Nephron (organoid): ENCODE data around the gene FILIP1L.
A peak's percentile ranks its signal among the peaks of the same experiment; 100 is the strongest.
"Not testable (repeated sequence)": the region's sequence is repeated elsewhere in the genome, so short reads cannot be mapped to it uniquely, and the experiment has no call there.

Experiments used
- H3K27ac Mint-ChIP-seq, 3 experiments: 2 replicates each; pipeline ENCODE4 v1.8.0; 2020; ENCODE audit warnings: mixed read lengths in 3 of 3, mild to moderate bottlenecking in 2 of 3, moderate library complexity in 1 of 3
- H3K27me3 Mint-ChIP-seq: 2 replicates; pipeline ENCODE4 v1.8.0; 2021; ENCODE audit warnings: low read depth, mild to moderate bottlenecking, moderate library complexity, mixed read lengths
- H3K36me3 Mint-ChIP-seq: 2 replicates; pipeline ENCODE4 v1.8.0; 2020; ENCODE audit warnings: low read depth, mixed read lengths
- H3K4me1 Mint-ChIP-seq: 2 replicates; pipeline ENCODE4 v1.8.0; 2020; ENCODE audit warnings: mixed read lengths
- H3K4me3 Mint-ChIP-seq, 3 experiments: 2 replicates each; pipeline ENCODE4 v1.8.0; 2020; ENCODE audit warnings: mild to moderate bottlenecking in 3 of 3, mixed read lengths in 3 of 3, moderate library complexity in 2 of 3
- H3K9me3 Mint-ChIP-seq: 2 replicates; pipeline ENCODE4 v1.8.0; 2020; ENCODE audit warnings: mixed read lengths
- TF ChIP-seq, protein P1 (sequence below), 3 experiments: fragments of 200-600 bp; sonication (generic); IDR thresholded peaks; one replicate each; pipeline ENCODE4 v1.5.0; 2021; ENCODE audit warnings: antibody characterized with exemption in 3 of 3; ENCODE audit not compliant: unreplicated experiment in 3 of 3

Gene FILIP1L

DNA sequence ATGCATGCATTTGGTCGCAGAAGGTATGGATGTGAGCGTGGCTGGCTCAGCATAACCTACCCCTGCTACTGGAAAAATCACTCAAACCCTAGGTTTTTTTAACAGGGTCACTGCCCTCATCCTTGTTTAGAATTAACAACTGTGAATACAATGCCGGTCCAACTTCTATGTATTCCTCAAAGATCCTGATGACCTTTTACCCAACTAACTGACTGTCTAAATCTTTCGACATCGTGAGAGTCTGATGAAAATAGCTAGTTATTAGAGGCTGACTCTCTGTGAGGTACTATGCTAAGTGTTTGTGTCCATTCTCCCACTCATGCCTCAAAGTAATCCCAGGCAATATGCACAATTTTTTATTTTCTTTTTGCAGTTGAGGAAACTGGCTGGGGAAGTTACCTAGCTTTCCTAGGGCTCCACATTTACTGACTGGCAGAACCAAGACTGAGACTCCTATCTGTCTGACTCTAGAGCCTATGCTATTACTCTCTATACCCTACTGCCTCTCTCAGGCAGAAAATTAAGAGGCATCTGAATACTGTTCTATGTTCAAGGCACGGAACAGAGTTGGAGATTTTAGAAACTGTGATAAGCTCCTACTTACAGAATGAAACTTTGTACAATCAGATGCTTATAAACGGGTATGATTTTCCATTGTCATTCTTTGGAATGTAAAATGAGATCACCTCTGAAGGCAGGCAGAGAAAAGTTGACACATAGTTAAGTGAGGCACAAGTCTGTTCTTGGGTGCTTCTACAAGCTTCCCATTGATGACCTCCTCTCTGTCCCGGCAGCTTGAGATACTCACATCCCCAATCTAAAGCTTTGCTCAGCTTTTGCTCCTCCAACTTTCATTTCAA lies 56.4 kb downstream of the FILIP1L start:
- H3K36me3 Mint-ChIP-seq = peaks cover 5% of the 10 kb centered on the region
- H3K27me3 Mint-ChIP-seq = no peaks in the 10 kb centered on the region

DNA sequence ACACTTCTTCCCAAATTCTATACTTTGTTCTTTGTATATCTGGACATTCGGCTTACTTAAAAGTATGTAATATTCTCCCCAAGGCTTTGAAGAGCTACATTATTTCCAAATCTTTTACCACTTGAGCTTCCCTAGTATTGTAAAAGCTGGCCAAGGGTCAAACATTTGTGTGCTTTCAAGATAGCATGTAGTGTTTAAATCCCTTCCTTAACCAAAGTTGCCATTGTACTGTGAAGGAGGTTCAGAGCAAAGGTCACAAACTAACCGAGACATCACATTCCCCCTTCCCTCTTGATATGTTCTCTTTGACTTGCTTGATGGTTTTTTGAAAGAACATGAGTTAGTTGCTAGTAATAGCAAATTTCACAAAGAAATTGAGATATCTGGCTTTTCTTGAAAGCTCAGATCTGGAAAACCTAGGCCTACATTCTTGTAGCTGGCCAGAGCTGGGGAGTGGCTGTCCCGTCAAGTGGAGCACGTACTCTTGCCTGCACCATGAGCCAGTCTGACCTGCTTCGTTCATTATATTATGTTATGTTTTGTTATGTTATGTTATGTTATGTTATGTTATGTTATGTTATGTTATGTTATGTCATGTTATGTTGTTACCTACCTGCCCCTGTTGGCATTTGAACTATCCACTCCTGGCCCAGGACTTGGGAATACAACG lies 60.2 kb downstream of the FILIP1L start:
- TF ChIP-seq, protein P1, sequence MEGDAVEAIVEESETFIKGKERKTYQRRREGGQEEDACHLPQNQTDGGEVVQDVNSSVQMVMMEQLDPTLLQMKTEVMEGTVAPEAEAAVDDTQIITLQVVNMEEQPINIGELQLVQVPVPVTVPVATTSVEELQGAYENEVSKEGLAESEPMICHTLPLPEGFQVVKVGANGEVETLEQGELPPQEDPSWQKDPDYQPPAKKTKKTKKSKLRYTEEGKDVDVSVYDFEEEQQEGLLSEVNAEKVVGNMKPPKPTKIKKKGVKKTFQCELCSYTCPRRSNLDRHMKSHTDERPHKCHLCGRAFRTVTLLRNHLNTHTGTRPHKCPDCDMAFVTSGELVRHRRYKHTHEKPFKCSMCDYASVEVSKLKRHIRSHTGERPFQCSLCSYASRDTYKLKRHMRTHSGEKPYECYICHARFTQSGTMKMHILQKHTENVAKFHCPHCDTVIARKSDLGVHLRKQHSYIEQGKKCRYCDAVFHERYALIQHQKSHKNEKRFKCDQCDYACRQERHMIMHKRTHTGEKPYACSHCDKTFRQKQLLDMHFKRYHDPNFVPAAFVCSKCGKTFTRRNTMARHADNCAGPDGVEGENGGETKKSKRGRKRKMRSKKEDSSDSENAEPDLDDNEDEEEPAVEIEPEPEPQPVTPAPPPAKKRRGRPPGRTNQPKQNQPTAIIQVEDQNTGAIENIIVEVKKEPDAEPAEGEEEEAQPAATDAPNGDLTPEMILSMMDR (IDR thresholded peaks at IDR 0.05; ENCODE audit: unreplicated experiment in 3 of 3) = no peak
- Mint-ChIP-seq H3K27me3 (no peaks in the 10 kb centered on the region), H3K4me3 (no peak overlapping the region), H3K36me3 (peaks cover 5% of the 10 kb centered on the region), H3K27ac (peak overlapping the region in 2 of 3 experiments; percentile 11 to 51), H3K9me3 (no peaks in the 10 kb centered on the region), H3K4me1 (peaks cover 2% of the 10 kb centered on the region)

More for the DNA sequence above, 56.4 kb downstream of the FILIP1L start:
- TF ChIP-seq, protein P1 (IDR thresholded peaks at IDR 0.05; ENCODE audit: unreplicated experiment in 3 of 3) = no peak
- Mint-ChIP-seq H3K4me1 (peaks cover 20% of the 10 kb centered on the region), H3K4me3 (no peak overlapping the region), H3K9me3 (no peaks in the 10 kb centered on the region), H3K27ac (no peak overlapping the region)

DNA sequence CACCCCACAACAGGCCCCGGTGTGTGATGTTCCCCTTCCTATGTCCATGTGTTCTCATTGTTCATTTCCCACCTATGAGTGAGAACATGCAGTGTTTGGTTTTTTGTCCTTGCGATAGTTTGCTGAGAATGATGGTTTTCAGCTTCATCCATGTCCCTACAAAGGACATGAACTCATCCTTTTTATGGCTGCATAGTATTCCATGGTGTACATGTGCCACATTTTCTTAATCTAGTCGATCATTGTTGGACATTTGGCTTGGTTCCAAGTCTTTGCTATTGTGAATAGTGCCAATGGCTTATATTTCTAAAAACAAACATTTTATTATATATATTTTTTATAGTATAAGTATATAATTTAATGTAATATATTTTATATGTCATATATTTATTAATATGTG lies 62.8 kb downstream of the FILIP1L start:
- not testable (repeated sequence) for H3K36me3 Mint-ChIP-seq, H3K27ac Mint-ChIP-seq, H3K4me3 Mint-ChIP-seq, H3K9me3 Mint-ChIP-seq, H3K27me3 Mint-ChIP-seq
- peaks cover 16% of the 10 kb centered on the region for H3K4me1 Mint-ChIP-seq

DNA sequence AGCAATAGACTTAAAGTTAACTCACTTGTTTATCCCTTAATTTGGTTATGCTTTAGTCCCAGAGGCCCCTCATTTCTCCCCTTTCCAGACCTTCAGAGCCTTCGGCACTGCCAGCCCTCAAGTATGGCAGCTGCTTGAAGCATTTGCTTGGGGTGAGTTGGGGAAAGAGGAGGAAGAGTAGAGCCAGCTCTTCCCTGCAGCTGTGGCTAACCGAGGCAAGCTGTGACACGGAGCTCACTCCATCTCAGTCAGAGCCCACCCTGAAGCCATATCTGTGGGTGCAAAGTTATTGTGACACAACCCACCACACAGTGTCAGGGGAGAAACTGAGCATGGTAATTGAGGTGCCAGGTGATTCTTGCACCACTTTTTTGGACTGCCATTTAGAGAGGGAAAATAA lies 66.1 kb downstream of the FILIP1L start:
- Mint-ChIP-seq H3K4me3 (no peak overlapping the region), H3K9me3 (no peaks in the 10 kb centered on the region), H3K4me1 (peaks cover 37% of the 10 kb centered on the region), H3K36me3 (no peaks in the 10 kb centered on the region), H3K27ac (no peak overlapping the region), H3K27me3 (no peaks in the 10 kb centered on the region)
- TF ChIP-seq, protein P1 (IDR thresholded peaks at IDR 0.05; ENCODE audit: unreplicated experiment in 3 of 3) = no peak

DNA sequence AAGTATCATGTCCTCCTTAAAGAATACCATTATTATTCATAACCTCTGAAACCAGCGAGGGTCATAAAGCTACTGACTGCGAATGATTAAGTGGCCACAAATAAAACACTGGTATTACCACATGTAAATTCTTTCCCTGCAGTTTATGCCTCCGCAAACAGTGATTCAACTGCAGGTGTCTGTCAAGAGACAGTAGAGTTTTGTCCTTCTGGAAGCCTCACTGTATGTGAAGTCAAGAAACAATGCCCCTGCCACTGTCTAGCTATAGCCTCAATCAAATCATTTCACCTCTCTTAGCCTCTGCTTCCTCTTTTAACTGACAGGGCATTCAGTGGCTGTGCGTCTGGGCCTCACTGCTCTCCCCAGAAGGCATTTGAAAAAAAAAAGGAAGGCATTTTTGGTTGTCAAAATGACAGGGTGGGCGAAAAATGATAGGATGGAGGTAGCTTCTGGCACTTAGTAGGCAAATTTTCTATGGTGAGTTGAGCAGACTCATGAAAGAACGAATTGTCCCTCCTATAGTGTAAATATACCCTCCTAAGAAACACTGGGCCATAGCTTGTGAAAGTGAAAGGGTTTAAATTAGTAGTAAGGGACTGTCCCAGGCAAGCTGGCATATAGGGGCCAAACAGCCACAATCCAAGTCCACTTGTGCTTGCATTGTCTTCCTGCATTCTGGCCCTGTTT lies 66.7 kb downstream of the FILIP1L start:
- H3K27me3 Mint-ChIP-seq = no peaks in the 10 kb centered on the region
- H3K27ac Mint-ChIP-seq = peak overlapping the region; percentile 35 to 75 (median 65)

More for the DNA sequence above, 66.7 kb downstream of the FILIP1L start:
- H3K4me3 Mint-ChIP-seq = no peak overlapping the region
- H3K4me1 Mint-ChIP-seq = peaks cover 44% of the 10 kb centered on the region
- TF ChIP-seq, protein P1 (IDR thresholded peaks at IDR 0.05; ENCODE audit: unreplicated experiment in 3 of 3) = no peak
- no peaks in the 10 kb centered on the region for H3K9me3 Mint-ChIP-seq
- no peaks in the 10 kb centered on the region for H3K36me3 Mint-ChIP-seq
